ENCODE measurements around the gene THBS2.
"Not testable (repeated sequence)": the region's sequence is repeated elsewhere in the genome, so short reads cannot be mapped to it uniquely, and the experiment has no call there.

THBS2 gene

DNA sequence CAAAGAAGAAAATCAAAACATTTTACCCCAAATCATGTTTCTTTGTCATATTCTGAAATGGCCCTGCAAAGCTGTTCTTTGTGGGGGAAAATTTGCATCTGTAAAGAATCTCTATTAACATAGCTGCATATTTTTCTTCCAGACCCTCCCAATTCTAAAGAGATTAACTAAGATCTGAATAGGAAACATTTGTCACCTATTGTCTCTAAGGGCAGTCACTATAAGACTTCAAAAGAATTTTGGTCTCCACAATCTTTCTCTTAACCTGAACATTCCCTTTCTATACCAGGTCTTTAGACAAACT, 16.4 kb upstream of the THBS2 start:
- not testable (repeated sequence) for H2BK5ac ChIP-seq (ENCODE audit: low read depth, low read length, poor library complexity, severe bottlenecking); H3K4me1 ChIP-seq (ENCODE audit: control insufficient read depth, insufficient read depth, low read depth, low read length); DNase-seq; H3K27ac ChIP-seq (ENCODE audit: low read length, poor library complexity, severe bottlenecking); H2AFZ ChIP-seq (ENCODE audit: low read depth, low read length); H3K9me3 ChIP-seq (ENCODE audit: control insufficient read depth, low read length); H3K14ac ChIP-seq (ENCODE audit: low read length in 2 of 2); H4K91ac ChIP-seq (ENCODE audit: low read length); H4K8ac ChIP-seq (ENCODE audit: low read length); H3K27me3 ChIP-seq (ENCODE audit: control insufficient read depth in 1 of 2, insufficient read depth in 1 of 2, low read length in 2 of 2); H3K36me3 ChIP-seq (ENCODE audit: control insufficient read depth in 1 of 2, insufficient read depth in 2 of 2, low read depth in 1 of 2, low read length in 2 of 2); H3K4ac ChIP-seq (ENCODE audit: low read depth in 1 of 2, low read length in 2 of 2); H2BK12ac ChIP-seq (ENCODE audit: low read length in 2 of 2); H3K79me1 ChIP-seq (replicated peaks; ENCODE audit: low read length, poor library complexity, severe bottlenecking); H3K23ac ChIP-seq (ENCODE audit: low read length in 2 of 2); H3K4me2 ChIP-seq (ENCODE audit: low read length, poor library complexity, severe bottlenecking); H3K18ac ChIP-seq (ENCODE audit: low read depth in 1 of 2, low read length in 2 of 2); H2AK5ac ChIP-seq (ENCODE audit: low read length, severe bottlenecking); H3K4me3 ChIP-seq (ENCODE audit: insufficient read depth in 1 of 2, low read depth in 1 of 2, low read length in 2 of 2); H2BK15ac ChIP-seq (ENCODE audit: low read depth, poor library complexity, severe bottlenecking); H2BK120ac ChIP-seq (ENCODE audit: low read depth, low read length)
- peak overlapping the region; percentile 79 for H3K9ac ChIP-seq (ENCODE audit: low read length)

GRCh38 chr6:169269180-169270076, 15.8 kb upstream of the THBS2 start:
- Histone ChIP-seq H4K8ac (ENCODE audit: low read length) (no peak overlapping the region), H3K9me3 (ENCODE audit: control insufficient read depth, low read length) (no peaks in the 10 kb centered on the region), H3K14ac (ENCODE audit: low read length in 2 of 2) (no peak overlapping the region), H2BK5ac (ENCODE audit: low read depth, low read length, poor library complexity, severe bottlenecking) (no peak overlapping the region), H2BK15ac (ENCODE audit: low read depth, poor library complexity, severe bottlenecking) (no peak overlapping the region), H2AK5ac (ENCODE audit: low read length, severe bottlenecking) (no peak overlapping the region), H3K79me1 (replicated peaks; ENCODE audit: low read length, poor library complexity, severe bottlenecking) (no peaks in the 10 kb centered on the region), H2AFZ (ENCODE audit: low read depth, low read length) (no peak overlapping the region), H3K18ac (ENCODE audit: low read depth in 1 of 2, low read length in 2 of 2) (no peak overlapping the region), H2BK120ac (ENCODE audit: low read depth, low read length) (no peak overlapping the region), H3K27ac (ENCODE audit: low read length, poor library complexity, severe bottlenecking) (peak overlapping the region; percentile 33), H3K4me3 (ENCODE audit: insufficient read depth in 1 of 2, low read depth in 1 of 2, low read length in 2 of 2) (no peak overlapping the region), H3K27me3 (ENCODE audit: control insufficient read depth in 1 of 2, insufficient read depth in 1 of 2, low read length in 2 of 2) (no peaks in the 10 kb centered on the region), H3K4me1 (ENCODE audit: control insufficient read depth, insufficient read depth, low read depth, low read length) (peaks cover 6% of the 10 kb centered on the region), H3K23ac (ENCODE audit: low read length in 2 of 2) (no peak overlapping the region), H2BK12ac (ENCODE audit: low read length in 2 of 2) (no peak overlapping the region), H3K4me2 (ENCODE audit: low read length, poor library complexity, severe bottlenecking) (no peak overlapping the region), H4K91ac (ENCODE audit: low read length) (no peak overlapping the region), H3K4ac (ENCODE audit: low read depth in 1 of 2, low read length in 2 of 2) (no peak overlapping the region), H3K36me3 (ENCODE audit: control insufficient read depth in 1 of 2, insufficient read depth in 2 of 2, low read depth in 1 of 2, low read length in 2 of 2) (no peaks in the 10 kb centered on the region), H3K9ac (ENCODE audit: low read length) (peak overlapping the region; percentile 79)
- no peak for DNase-seq
- WGBS, result 78% methylated on average over 8 of the region's 9 CpGs

GRCh38 chr6:169268276-169268675, 14.6 kb upstream of the THBS2 start:
- no peak overlapping the region for H2BK12ac ChIP-seq (ENCODE audit: low read length in 2 of 2)

GRCh38 chr6:169266746-169267591, 13.3 kb upstream of the THBS2 start:
- H3K27ac ChIP-seq (ENCODE audit: low read length, poor library complexity, severe bottlenecking), result no peak overlapping the region
- no peak overlapping the region for H3K4me2 ChIP-seq (ENCODE audit: low read length, poor library complexity, severe bottlenecking)
- no peaks in the 10 kb centered on the region for H3K9me3 ChIP-seq (ENCODE audit: control insufficient read depth, low read length)
- H2BK5ac ChIP-seq (ENCODE audit: low read depth, low read length, poor library complexity, severe bottlenecking), result no peak overlapping the region
- no peak overlapping the region for H3K4ac ChIP-seq (ENCODE audit: low read depth in 1 of 2, low read length in 2 of 2)
- no peak for DNase-seq
- no peak overlapping the region for H3K23ac ChIP-seq (ENCODE audit: low read length in 2 of 2)
- no peak overlapping the region for H2BK120ac ChIP-seq (ENCODE audit: low read depth, low read length)
- no peak overlapping the region for H2BK12ac ChIP-seq (ENCODE audit: low read length in 2 of 2)
- H3K27me3 ChIP-seq (ENCODE audit: control insufficient read depth in 1 of 2, insufficient read depth in 1 of 2, low read length in 2 of 2), result no peaks in the 10 kb centered on the region
- H3K4me1 ChIP-seq (ENCODE audit: control insufficient read depth, insufficient read depth, low read depth, low read length), result peaks cover 17% of the 10 kb centered on the region
- no peak overlapping the region for H2AFZ ChIP-seq (ENCODE audit: low read depth, low read length)
- no peak overlapping the region for H4K91ac ChIP-seq (ENCODE audit: low read length)
- H2BK15ac ChIP-seq (ENCODE audit: low read depth, poor library complexity, severe bottlenecking), result no peak overlapping the region
- 76% methylated on average over 11 of the region's 15 CpGs for WGBS
- H3K36me3 ChIP-seq (ENCODE audit: control insufficient read depth in 1 of 2, insufficient read depth in 2 of 2, low read depth in 1 of 2, low read length in 2 of 2), result no peaks in the 10 kb centered on the region
- no peak overlapping the region for H2AK5ac ChIP-seq (ENCODE audit: low read length, severe bottlenecking)
- no peak overlapping the region for H3K18ac ChIP-seq (ENCODE audit: low read depth in 1 of 2, low read length in 2 of 2)
- no peak overlapping the region for H3K14ac ChIP-seq (ENCODE audit: low read length in 2 of 2)
- no peaks in the 10 kb centered on the region for H3K79me1 ChIP-seq (replicated peaks; ENCODE audit: low read length, poor library complexity, severe bottlenecking)
- no peak overlapping the region for H3K4me3 ChIP-seq (ENCODE audit: insufficient read depth in 1 of 2, low read depth in 1 of 2, low read length in 2 of 2)
- H4K8ac ChIP-seq (ENCODE audit: low read length), result no peak overlapping the region
- H3K9ac ChIP-seq (ENCODE audit: low read length), result peak overlapping the region; percentile 66

More at GRCh38 chr6:169268276-169268675, 14.6 kb upstream of the THBS2 start:
- Histone ChIP-seq H3K4me3 (ENCODE audit: insufficient read depth in 1 of 2, low read depth in 1 of 2, low read length in 2 of 2) (no peak overlapping the region), H3K9ac (ENCODE audit: low read length) (peak overlapping the region; percentile 66), H2BK120ac (ENCODE audit: low read depth, low read length) (no peak overlapping the region), H2BK15ac (ENCODE audit: low read depth, poor library complexity, severe bottlenecking) (no peak overlapping the region), H3K23ac (ENCODE audit: low read length in 2 of 2) (no peak overlapping the region), H3K4me1 (ENCODE audit: control insufficient read depth, insufficient read depth, low read depth, low read length) (peaks cover 15% of the 10 kb centered on the region), H3K9me3 (ENCODE audit: control insufficient read depth, low read length) (no peaks in the 10 kb centered on the region), H2AK5ac (ENCODE audit: low read length, severe bottlenecking) (no peak overlapping the region), H3K27me3 (ENCODE audit: control insufficient read depth in 1 of 2, insufficient read depth in 1 of 2, low read length in 2 of 2) (no peaks in the 10 kb centered on the region), H2AFZ (ENCODE audit: low read depth, low read length) (no peak overlapping the region), H2BK5ac (ENCODE audit: low read depth, low read length, poor library complexity, severe bottlenecking) (no peak overlapping the region), H3K18ac (ENCODE audit: low read depth in 1 of 2, low read length in 2 of 2) (no peak overlapping the region), H4K91ac (ENCODE audit: low read length) (no peak overlapping the region), H3K14ac (ENCODE audit: low read length in 2 of 2) (no peak overlapping the region), H3K79me1 (replicated peaks; ENCODE audit: low read length, poor library complexity, severe bottlenecking) (no peaks in the 10 kb centered on the region), H3K36me3 (ENCODE audit: control insufficient read depth in 1 of 2, insufficient read depth in 2 of 2, low read depth in 1 of 2, low read length in 2 of 2) (no peaks in the 10 kb centered on the region), H3K4ac (ENCODE audit: low read depth in 1 of 2, low read length in 2 of 2) (no peak overlapping the region), H3K27ac (ENCODE audit: low read length, poor library complexity, severe bottlenecking) (no peak overlapping the region), H4K8ac (ENCODE audit: low read length) (no peak overlapping the region), H3K4me2 (ENCODE audit: low read length, poor library complexity, severe bottlenecking) (no peak overlapping the region)
- DNase-seq, result no peak
- WGBS, result 50% methylated on average over 1 of the region's 1 CpG
